Esophagus squamous epithelium (tissue), 4 donors: ENCODE measurements around the gene TRIM72.

ENCODE experiments used
- POLR2A ChIP-seq, 4 donors: fragments of 450-650 bp; IDR thresholded peaks; one replicate each; pipeline ENCODE4 v1.6.1; 2017; ENCODE audit warnings: antibody characterized with exemption in 4 of 4, mild to moderate bottlenecking in 4 of 4, moderate library complexity in 3 of 4
- TF ChIP-seq, protein P1 (sequence below), 6 experiments: fragments of 450-650 bp in 4 of 6; fragments of 200-600 bp in 2 of 6; sonication (generic) in 2 of 6; IDR thresholded peaks; one replicate each; pipeline ENCODE4 v1.5.1; 2016 to 2019; ENCODE audit warnings: antibody characterized with exemption in 6 of 6, mild to moderate bottlenecking in 4 of 6, moderate library complexity in 4 of 6

- TF ChIP-seq POLR2A (IDR thresholded peaks at IDR 0.05): no peak
- TF ChIP-seq, protein P1, sequence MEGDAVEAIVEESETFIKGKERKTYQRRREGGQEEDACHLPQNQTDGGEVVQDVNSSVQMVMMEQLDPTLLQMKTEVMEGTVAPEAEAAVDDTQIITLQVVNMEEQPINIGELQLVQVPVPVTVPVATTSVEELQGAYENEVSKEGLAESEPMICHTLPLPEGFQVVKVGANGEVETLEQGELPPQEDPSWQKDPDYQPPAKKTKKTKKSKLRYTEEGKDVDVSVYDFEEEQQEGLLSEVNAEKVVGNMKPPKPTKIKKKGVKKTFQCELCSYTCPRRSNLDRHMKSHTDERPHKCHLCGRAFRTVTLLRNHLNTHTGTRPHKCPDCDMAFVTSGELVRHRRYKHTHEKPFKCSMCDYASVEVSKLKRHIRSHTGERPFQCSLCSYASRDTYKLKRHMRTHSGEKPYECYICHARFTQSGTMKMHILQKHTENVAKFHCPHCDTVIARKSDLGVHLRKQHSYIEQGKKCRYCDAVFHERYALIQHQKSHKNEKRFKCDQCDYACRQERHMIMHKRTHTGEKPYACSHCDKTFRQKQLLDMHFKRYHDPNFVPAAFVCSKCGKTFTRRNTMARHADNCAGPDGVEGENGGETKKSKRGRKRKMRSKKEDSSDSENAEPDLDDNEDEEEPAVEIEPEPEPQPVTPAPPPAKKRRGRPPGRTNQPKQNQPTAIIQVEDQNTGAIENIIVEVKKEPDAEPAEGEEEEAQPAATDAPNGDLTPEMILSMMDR (IDR thresholded peaks at IDR 0.05): no peak
Measured at GRCh38 chr16:31194898-31195297, 19.0 kb upstream of the TRIM72 start.
